Skeletal muscle tissue (tissue), 4 donors: ENCODE data around the gene ADGRD1. TPM values are rescaled to one million over a fixed set of nuclear protein-coding genes. Genes with fewer than 3 reads are reported as not detected.

Experiments used
- H3K27ac ChIP-seq: one replicate; pipeline ENCODE4 v1.7.0; 2013; ENCODE audit warnings: mild to moderate bottlenecking, low read depth, low read length, inconsistent platforms
- H3K27me3 ChIP-seq, 3 donors: one replicate each; pipeline ENCODE4 v1.7.0; 2013; ENCODE audit warnings: low read length in 3 of 3; ENCODE audit not compliant: control insufficient read depth in 3 of 3, insufficient read depth in 3 of 3
- H3K36me3 ChIP-seq, 3 donors: one replicate each; pipeline ENCODE4 v1.7.0; 2013; ENCODE audit warnings: low read length in 3 of 3; ENCODE audit not compliant: control insufficient read depth in 3 of 3, insufficient read depth in 3 of 3
- H3K4me1 ChIP-seq, 3 donors: one replicate each; pipeline ENCODE4 v1.7.0; 2013; ENCODE audit warnings: low read length in 3 of 3, mild to moderate bottlenecking in 3 of 3; ENCODE audit not compliant: control insufficient read depth in 3 of 3, insufficient read depth in 3 of 3
- H3K4me3 ChIP-seq, 3 donors: one replicate each; pipeline ENCODE4 v1.7.0; 2013; ENCODE audit warnings: low read length in 3 of 3
- H3K9ac ChIP-seq, 3 donors: one replicate each; pipeline ENCODE4 v1.7.0; 2013; ENCODE audit warnings: low read length in 3 of 3, mild to moderate bottlenecking in 3 of 3, moderate library complexity in 2 of 3, low read depth in 1 of 3
- H3K9me3 ChIP-seq, 3 donors: one replicate each; pipeline ENCODE4 v1.7.0; 2013; ENCODE audit warnings: low read length in 3 of 3; ENCODE audit not compliant: control insufficient read depth in 3 of 3
- total RNA-seq: library from RNA; depleted of rRNA; stranded (reverse); fragments of >200 nt; gene quantifications from one replicate; pipeline ENCODE4 v1.2.3, GENCODE V29; 2014
- donor health status: Osteomylitis.

ADGRD1 gene
- total RNA-seq, 1 donor from 2014 or later: 7.8 TPM

- H3K36me3 ChIP-seq: no peaks in the 10 kb centered on the region
- no peak overlapping the region for H3K27ac ChIP-seq
- H3K4me1 ChIP-seq: no peaks in the 10 kb centered on the region
- peaks cover 0 to 9% (median 5%) of the 10 kb centered on the region in 3 donors for H3K27me3 ChIP-seq
- no peaks in the 10 kb centered on the region for H3K9me3 ChIP-seq
- H3K9ac ChIP-seq: no peak overlapping the region
- no peak overlapping the region for H3K4me3 ChIP-seq
Observed at GRCh38 chr12:131157743-131158142, 204.0 kb downstream of the ADGRD1 start.

GRCh38 chr12:131159660-131160059 lies 206.0 kb downstream of the ADGRD1 start:
- no peak overlapping the region for H3K27ac ChIP-seq
- H3K9me3 ChIP-seq: no peaks in the 10 kb centered on the region
- no peak overlapping the region for H3K4me3 ChIP-seq
- no peaks in the 10 kb centered on the region for H3K4me1 ChIP-seq
- H3K36me3 ChIP-seq: no peaks in the 10 kb centered on the region
- peaks cover 9 to 19% (median 18%) of the 10 kb centered on the region in 3 donors for H3K27me3 ChIP-seq
- H3K9ac ChIP-seq: no peak overlapping the region

GRCh38 chr12:131162113-131162512 lies 208.4 kb downstream of the ADGRD1 start:
- Histone ChIP-seq H3K4me3 (no peak overlapping the region), H3K27me3 (peaks cover 9 to 25% (median 18%) of the 10 kb centered on the region in 3 donors), H3K27ac (no peak overlapping the region), H3K9ac (no peak overlapping the region), H3K36me3 (no peaks in the 10 kb centered on the region), H3K9me3 (no peaks in the 10 kb centered on the region), H3K4me1 (no peaks in the 10 kb centered on the region)

GRCh38 chr12:131163189-131163738 lies 209.6 kb downstream of the ADGRD1 start:
- no peaks in the 10 kb centered on the region for H3K36me3 ChIP-seq
- H3K27ac ChIP-seq: no peak overlapping the region
- no peak overlapping the region for H3K9ac ChIP-seq
- H3K4me3 ChIP-seq: no peak overlapping the region
- H3K9me3 ChIP-seq: no peaks in the 10 kb centered on the region
- no peaks in the 10 kb centered on the region for H3K4me1 ChIP-seq
- peaks cover 9 to 25% (median 20%) of the 10 kb centered on the region in 3 donors for H3K27me3 ChIP-seq

GRCh38 chr12:131164096-131164872 lies 210.6 kb downstream of the ADGRD1 start:
- Histone ChIP-seq H3K9me3 (no peaks in the 10 kb centered on the region), H3K4me3 (no peak overlapping the region), H3K4me1 (no peaks in the 10 kb centered on the region), H3K9ac (no peak overlapping the region), H3K27me3 (peaks cover 9 to 25% (median 20%) of the 10 kb centered on the region in 3 donors), H3K27ac (no peak overlapping the region), H3K36me3 (no peaks in the 10 kb centered on the region)

- H3K4me1 ChIP-seq: no peaks in the 10 kb centered on the region
Observed at GRCh38 chr12:131166717-131167116, 213.0 kb downstream of the ADGRD1 start.

GRCh38 chr12:131167334-131167733 lies 213.6 kb downstream of the ADGRD1 start:
- Histone ChIP-seq H3K27ac (no peak overlapping the region), H3K4me1 (no peaks in the 10 kb centered on the region), H3K27me3 (peaks cover 9 to 23% (median 16%) of the 10 kb centered on the region in 3 donors), H3K4me3 (no peak overlapping the region), H3K36me3 (no peaks in the 10 kb centered on the region), H3K9me3 (no peaks in the 10 kb centered on the region), H3K9ac (no peak overlapping the region)

More at GRCh38 chr12:131166717-131167116, 213.0 kb downstream of the ADGRD1 start:
- no peak overlapping the region for H3K4me3 ChIP-seq
- H3K9me3 ChIP-seq: no peaks in the 10 kb centered on the region
- no peak overlapping the region for H3K27ac ChIP-seq
- H3K9ac ChIP-seq: no peak overlapping the region
- no peaks in the 10 kb centered on the region for H3K36me3 ChIP-seq
- peaks cover 9 to 25% (median 18%) of the 10 kb centered on the region in 3 donors for H3K27me3 ChIP-seq

GRCh38 chr12:131171029-131171428 lies 217.3 kb downstream of the ADGRD1 start:
- H3K27me3 ChIP-seq: peaks cover 0 to 2% (median 0%) of the 10 kb centered on the region in 3 donors
- H3K9me3 ChIP-seq: peaks cover 0 to 2% (median 0%) of the 10 kb centered on the region in 3 donors
- no peaks in the 10 kb centered on the region for H3K4me1 ChIP-seq
- H3K36me3 ChIP-seq: no peaks in the 10 kb centered on the region
- H3K9ac ChIP-seq: no peak overlapping the region
- H3K27ac ChIP-seq: no peak overlapping the region
- no peak overlapping the region for H3K4me3 ChIP-seq

- Histone ChIP-seq H3K9ac (no peak overlapping the region), H3K4me1 (no peaks in the 10 kb centered on the region), H3K27me3 (peaks cover 0 to 10% (median 3%) of the 10 kb centered on the region in 3 donors), H3K27ac (no peak overlapping the region), H3K9me3 (peaks cover 0 to 2% (median 0%) of the 10 kb centered on the region in 3 donors), H3K4me3 (no peak overlapping the region), H3K36me3 (no peaks in the 10 kb centered on the region)
Observed at GRCh38 chr12:131174901-131175300, 221.2 kb downstream of the ADGRD1 start.

- H3K27me3 ChIP-seq: peaks cover 0 to 10% (median 3%) of the 10 kb centered on the region in 3 donors
- no peaks in the 10 kb centered on the region for H3K36me3 ChIP-seq
- H3K9ac ChIP-seq: no peak overlapping the region
- H3K4me1 ChIP-seq: no peaks in the 10 kb centered on the region
- peaks cover 0 to 2% (median 0%) of the 10 kb centered on the region in 3 donors for H3K9me3 ChIP-seq
- no peak overlapping the region for H3K4me3 ChIP-seq
- no peak overlapping the region for H3K27ac ChIP-seq
Observed at GRCh38 chr12:131176266-131176665, 222.6 kb downstream of the ADGRD1 start.
